Endothelial cell (in vitro differentiated cells): ENCODE measurements around the gene CA10. TPM values are rescaled to one million over a fixed set of nuclear protein-coding genes. Genes with fewer than 3 reads are reported as not detected.

Source experiments
- DNase-seq: peaks from one replicate; pipeline ENCODE4 v3.0.0; 2021; ENCODE audit warnings: low spot score
- H3K27ac Mint-ChIP-seq: one replicate; pipeline ENCODE4 v1.8.0; 2021; ENCODE audit warnings: mixed read lengths, inconsistent platforms; ENCODE audit not compliant: unreplicated experiment
- H3K27me3 Mint-ChIP-seq: one replicate; pipeline ENCODE4 v1.8.0; 2021; ENCODE audit warnings: mild to moderate bottlenecking, moderate library complexity, mixed read lengths, inconsistent platforms; ENCODE audit not compliant: unreplicated experiment
- H3K36me3 Mint-ChIP-seq: one replicate; pipeline ENCODE4 v1.8.0; 2021; ENCODE audit warnings: mild to moderate bottlenecking, low read depth, mixed read lengths, inconsistent platforms; ENCODE audit not compliant: unreplicated experiment
- H3K4me1 Mint-ChIP-seq: one replicate; pipeline ENCODE4 v1.8.0; 2021; ENCODE audit warnings: mild to moderate bottlenecking, mixed read lengths, inconsistent platforms; ENCODE audit not compliant: unreplicated experiment
- H3K4me3 Mint-ChIP-seq: one replicate; pipeline ENCODE4 v1.8.0; 2021; ENCODE audit warnings: mild to moderate bottlenecking, mixed read lengths, inconsistent platforms; ENCODE audit not compliant: unreplicated experiment
- H3K9me3 Mint-ChIP-seq: one replicate; pipeline ENCODE4 v1.8.0; 2021; ENCODE audit warnings: mixed read lengths, inconsistent platforms; ENCODE audit not compliant: unreplicated experiment
- CTCF ChIP-seq: fragments of 200-600 bp; sonication (generic); IDR thresholded peaks from one replicate; pipeline ENCODE4 v1.5.0; 2021; ENCODE audit warnings: antibody characterized with exemption; ENCODE audit not compliant: unreplicated experiment
- total RNA-seq: library from RNA; stranded (reverse); fragmentation: NEBNext Ultra II Directional; extraction: Animal tissue kit (Norgen Biotek cat#: 25700); gene quantifications from one replicate; pipeline ENCODE4 v1.2.1, GENCODE V29; 2021; ENCODE audit not compliant: unreplicated experiment

Gene CA10
- total RNA-seq, 1 donor from 2014 or later: not detected

- no peaks in the 10 kb centered on the region for H3K4me1 Mint-ChIP-seq
- TF ChIP-seq CTCF: no peak
- H3K4me3 Mint-ChIP-seq: no peak overlapping the region
- H3K9me3 Mint-ChIP-seq: no peaks in the 10 kb centered on the region
- no peak for DNase-seq
- no peaks in the 10 kb centered on the region for H3K36me3 Mint-ChIP-seq
- H3K27me3 Mint-ChIP-seq: peaks cover 2% of the 10 kb centered on the region
- H3K27ac Mint-ChIP-seq: no peak overlapping the region
Observed at GRCh38 chr17:51683291-51683690, 475.2 kb downstream of the CA10 start.

- Mint-ChIP-seq H3K9me3 (no peaks in the 10 kb centered on the region), H3K4me3 (no peak overlapping the region), H3K36me3 (no peaks in the 10 kb centered on the region), H3K4me1 (no peaks in the 10 kb centered on the region), H3K27ac (no peak overlapping the region), H3K27me3 (peaks cover 2% of the 10 kb centered on the region)
- DNase-seq: no peak
- TF ChIP-seq CTCF: no peak
Observed at GRCh38 chr17:51682115-51682514, 476.4 kb downstream of the CA10 start.

GRCh38 chr17:51677875-51678274 is 480.6 kb downstream of the CA10 start:
- Mint-ChIP-seq H3K4me3 (no peak overlapping the region), H3K9me3 (no peaks in the 10 kb centered on the region), H3K4me1 (no peaks in the 10 kb centered on the region), H3K27ac (no peak overlapping the region), H3K27me3 (peaks cover 2% of the 10 kb centered on the region), H3K36me3 (no peaks in the 10 kb centered on the region)
- TF ChIP-seq CTCF: no peak
- DNase-seq: no peak

DNA sequence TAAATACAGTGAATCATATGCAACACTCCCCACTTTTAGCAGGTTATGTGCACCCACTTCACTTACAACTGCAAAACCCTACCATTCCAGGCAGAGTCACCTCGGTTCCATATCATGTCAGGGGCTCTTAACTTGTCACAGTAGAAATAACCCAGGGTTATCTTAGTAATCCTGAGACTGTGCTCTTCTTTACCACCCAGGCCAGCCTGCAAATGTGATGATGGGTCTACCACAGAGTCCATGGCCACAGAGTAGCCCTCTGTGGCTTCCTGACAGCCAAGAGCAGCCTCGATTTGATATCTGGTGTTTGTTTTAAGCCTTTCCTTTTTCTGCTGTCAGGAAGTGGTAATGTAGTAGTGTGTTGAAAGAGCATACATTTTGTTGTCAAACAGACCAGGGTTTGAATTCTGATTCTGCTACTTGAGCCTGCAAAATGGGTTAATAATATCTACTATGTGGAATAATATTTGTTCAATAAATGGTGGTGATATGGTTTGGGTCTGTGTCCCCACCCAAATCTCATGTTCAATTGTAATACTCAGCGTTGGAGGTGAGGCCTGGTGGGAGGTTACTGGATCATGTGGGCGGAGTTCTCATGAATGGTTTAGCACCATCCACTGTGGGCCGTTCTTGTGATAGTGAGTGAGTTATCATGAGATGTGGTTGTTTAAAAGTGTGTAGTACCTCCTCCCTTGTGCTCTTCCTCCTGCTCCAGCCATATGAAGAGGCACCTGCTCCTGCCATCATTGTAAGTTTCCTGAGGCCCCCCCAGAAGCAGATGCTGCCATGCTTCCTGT is 481.6 kb downstream of the CA10 start:
- no peak for TF ChIP-seq CTCF

GRCh38 chr17:51674579-51675255 is 483.8 kb downstream of the CA10 start:
- DNase-seq: no peak
- peaks cover 2% of the 10 kb centered on the region for H3K27me3 Mint-ChIP-seq
- no peaks in the 10 kb centered on the region for H3K36me3 Mint-ChIP-seq
- TF ChIP-seq CTCF: no peak
- no peaks in the 10 kb centered on the region for H3K4me1 Mint-ChIP-seq
- no peaks in the 10 kb centered on the region for H3K9me3 Mint-ChIP-seq
- H3K4me3 Mint-ChIP-seq: no peak overlapping the region
- H3K27ac Mint-ChIP-seq: no peak overlapping the region

More for the DNA sequence above, 481.6 kb downstream of the CA10 start:
- H3K4me1 Mint-ChIP-seq: no peaks in the 10 kb centered on the region
- H3K27me3 Mint-ChIP-seq: peaks cover 2% of the 10 kb centered on the region
- no peak for DNase-seq
- no peaks in the 10 kb centered on the region for H3K36me3 Mint-ChIP-seq
- no peak overlapping the region for H3K4me3 Mint-ChIP-seq
- H3K9me3 Mint-ChIP-seq: no peaks in the 10 kb centered on the region
- no peak overlapping the region for H3K27ac Mint-ChIP-seq
